ENCODE results near the gene ERCC6L2.

- TF ChIP-seq GATA2 (IDR thresholded peaks at IDR 0.05; ENCODE audit: low read depth, low read length) = no peak
- no peak for TF ChIP-seq GATA3 (IDR thresholded peaks at IDR 0.05; ENCODE audit: low read depth, low read length)
These were observed 600 bp downstream of the ERCC6L2 start for GRCh38 chr9:95876138-95876444.

Measured in SH-SY5Y (cell line).